SK-N-MC (cell line): Measurements from ENCODE around the gene TIPARP.

Experiments used
- EZH2 ChIP-seq: fragments of 200-600 bp; sonication (generic); IDR thresholded peaks from one replicate; pipeline ENCODE4 v1.6.1; 2017; ENCODE audit warnings: antibody characterized with exemption
- POLR2AphosphoS5 ChIP-seq: IDR thresholded peaks from 2 replicates; pipeline ENCODE4 v1.6.1; 2012; ENCODE audit warnings: mild to moderate bottlenecking, low read depth, low read length, borderline replicate concordance

GRCh38 chr3:156641618-156641975, 32.8 kb upstream of the TIPARP start:
- no peak for TF ChIP-seq EZH2
- no peak for TF ChIP-seq POLR2AphosphoS5
